Measurements from ENCODE around the gene ITGA8.
"Not testable (repeated sequence)": the region's sequence is repeated elsewhere in the genome, so short reads cannot be mapped to it uniquely, and the experiment has no call there.

The ITGA8 gene

GRCh38 chr10:15719899-15720634, at the start of gene ITGA8:
Gene ITGA8, minus strand, starts transcription at chr10:15719922. Its CDS starts 151 bp downstream, at chr10:15719771.
- DNase-seq (ENCODE audit: low read depth), result no peak

GRCh38 chr10:15764892-15765454, 45.3 kb upstream of the ITGA8 start:
- DNase-seq (ENCODE audit: low read depth), result no peak

GRCh38 chr10:15763006-15763405, 43.3 kb upstream of the ITGA8 start:
- DNase-seq (ENCODE audit: low read depth), result no peak

- DNase-seq (ENCODE audit: low read depth), result not testable (repeated sequence)
These were observed 42.5 kb upstream of the ITGA8 start for GRCh38 chr10:15762239-15762638.

- DNase-seq (ENCODE audit: low read depth), result not testable (repeated sequence)
These were observed 41.5 kb upstream of the ITGA8 start for GRCh38 chr10:15761224-15761623.

GRCh38 chr10:15760681-15761080, 41.0 kb upstream of the ITGA8 start:
- DNase-seq (ENCODE audit: low read depth), result no peak

- no peak for DNase-seq (ENCODE audit: low read depth)
These were observed 39.5 kb upstream of the ITGA8 start for GRCh38 chr10:15759265-15759664.

- no peak for DNase-seq (ENCODE audit: low read depth)
These were observed 38.9 kb upstream of the ITGA8 start for GRCh38 chr10:15758618-15759017.

- no peak for DNase-seq (ENCODE audit: low read depth)
These were observed 35.2 kb upstream of the ITGA8 start for GRCh38 chr10:15754937-15755336.

GRCh38 chr10:15751046-15751445, 31.3 kb upstream of the ITGA8 start:
- DNase-seq (ENCODE audit: low read depth), result no peak

GRCh38 chr10:15748126-15748525, 28.4 kb upstream of the ITGA8 start:
- no peak for DNase-seq (ENCODE audit: low read depth)

GRCh38 chr10:15747632-15748031, 27.9 kb upstream of the ITGA8 start:
- no peak for DNase-seq (ENCODE audit: low read depth)

- DNase-seq (ENCODE audit: low read depth), result no peak
These were observed 26.0 kb upstream of the ITGA8 start for GRCh38 chr10:15745751-15746150.

- peak; percentile 1 for DNase-seq (ENCODE audit: low read depth)
These were observed 24.6 kb upstream of the ITGA8 start for GRCh38 chr10:15744217-15744865.

GRCh38 chr10:15743443-15743842, 23.7 kb upstream of the ITGA8 start:
- DNase-seq (ENCODE audit: low read depth), result no peak

- no peak for DNase-seq (ENCODE audit: low read depth)
These were observed 23.1 kb upstream of the ITGA8 start for GRCh38 chr10:15742836-15743235.

- no peak for DNase-seq (ENCODE audit: low read depth)
These were observed 22.4 kb upstream of the ITGA8 start for GRCh38 chr10:15742102-15742501.

GRCh38 chr10:15741581-15741980, 21.9 kb upstream of the ITGA8 start:
- DNase-seq (ENCODE audit: low read depth), result no peak

- DNase-seq (ENCODE audit: low read depth), result no peak
These were observed 20.5 kb upstream of the ITGA8 start for GRCh38 chr10:15740261-15740660.

- no peak for DNase-seq (ENCODE audit: low read depth)
These were observed 19.7 kb upstream of the ITGA8 start for GRCh38 chr10:15739254-15739970.

GRCh38 chr10:15738270-15738925, 18.7 kb upstream of the ITGA8 start:
- no peak for DNase-seq (ENCODE audit: low read depth)

- DNase-seq (ENCODE audit: low read depth), result no peak
These were observed 17.9 kb upstream of the ITGA8 start for GRCh38 chr10:15737656-15738055.
